Measurements from ENCODE around the gene SREBF1. TPM values are rescaled to one million over a fixed set of nuclear protein-coding genes. Genes with fewer than 3 reads are reported as not detected.
A peak's percentile ranks its signal among the peaks of the same experiment; 100 is the strongest.

SREBF1 gene
- total and polyA plus RNA-seq, 2 of the 8 experiments (the other 6 are each of a cell fraction or from before 2014, with no cell fraction given), result 28.6 to 70.8 TPM

DNA sequence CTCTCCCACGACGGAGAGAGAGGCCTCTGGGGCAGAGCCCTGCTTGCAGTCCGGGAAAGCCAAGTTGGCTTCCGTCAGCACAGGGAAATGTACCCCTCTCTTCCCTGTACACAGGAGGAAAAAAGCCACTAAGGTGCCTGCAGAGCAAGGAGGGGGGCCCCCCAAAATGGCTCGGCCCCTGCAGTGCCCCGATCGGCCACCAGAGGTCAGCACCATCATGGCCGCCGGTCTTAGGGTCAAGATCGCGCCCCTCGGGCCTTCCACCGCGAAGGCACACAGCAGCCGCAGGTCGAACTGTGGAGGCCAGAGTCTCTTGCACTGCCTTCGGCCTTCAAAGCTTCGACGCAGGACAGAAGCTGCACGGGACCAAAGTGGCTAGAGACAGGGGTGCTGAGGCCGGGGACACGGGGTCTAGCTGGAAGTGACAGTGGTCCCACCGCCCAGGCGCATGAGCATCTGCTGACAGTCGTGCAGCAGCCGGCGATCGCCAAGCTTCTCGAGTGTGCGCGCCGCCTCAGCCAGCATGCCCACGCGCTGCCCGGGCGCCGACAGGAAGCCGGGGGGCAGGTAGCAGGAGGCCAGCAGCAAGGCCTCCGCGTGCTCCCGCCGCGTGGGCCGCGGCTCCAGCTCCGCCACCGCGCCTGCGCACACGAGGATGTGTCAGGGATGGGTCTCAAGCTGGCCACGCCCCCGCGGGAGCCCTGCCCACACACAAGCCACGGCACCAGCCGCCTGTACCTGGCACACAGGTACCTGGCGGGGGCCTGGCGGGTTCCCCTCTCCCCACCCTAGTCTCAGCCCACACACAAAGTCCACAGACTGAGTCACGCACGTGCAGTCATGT, 24.4 kb downstream of the SREBF1 start (continued):
- no peak for TF ChIP-seq BRCA1 (IDR thresholded peaks at IDR 0.05; ENCODE audit: low read depth, low read length)
- no peak for TF ChIP-seq RNF2 (IDR thresholded peaks at IDR 0.05; ENCODE audit: borderline replicate concordance, low read depth, low read length, missing control alignments, poor library complexity, severe bottlenecking)
- peak in 1 of 2 experiments; percentile 17; a peak in 1 of 4 replicates for TF ChIP-seq SIN3A (conservative IDR thresholded peaks at IDR 0.05 in 1 of 2, IDR thresholded peaks at IDR 0.05 in 1 of 2; ENCODE audit: low read depth in 1 of 2, low read length in 2 of 2)
- TF ChIP-seq SP2 (IDR thresholded peaks at IDR 0.05; ENCODE audit: low read length), result no peak
- no peak for TF ChIP-seq TCF12 (IDR thresholded peaks at IDR 0.05; ENCODE audit: low read depth, low read length)
- TF ChIP-seq POU5F1 (IDR thresholded peaks at IDR 0.05; ENCODE audit: low read depth, low read length), result no peak
- no peak for TF ChIP-seq JUN (IDR thresholded peaks at IDR 0.05; ENCODE audit: low read depth, low read length)
- TF ChIP-seq RBBP5 (IDR thresholded peaks at IDR 0.05; ENCODE audit: borderline replicate concordance, low read depth, low read length), result no peak
- TF ChIP-seq NANOG (IDR thresholded peaks at IDR 0.05; ENCODE audit: insufficient read depth, low read depth, low read length, poor library complexity, severe bottlenecking), result no peak
- no peak for TF ChIP-seq CTBP2 (IDR thresholded peaks at IDR 0.05; ENCODE audit: borderline replicate concordance, insufficient read depth, insufficient read length, low read length)
- no peak for TF ChIP-seq TAF7 (optimal IDR thresholded peaks at IDR 0.05; ENCODE audit: borderline replicate concordance, low read depth, low read length)
- no peak for TF ChIP-seq HDAC6 (IDR thresholded peaks at IDR 0.05; ENCODE audit: low read depth, low read length)
- TF ChIP-seq POLR2AphosphoS5 (IDR thresholded peaks at IDR 0.05; ENCODE audit: low read depth, low read length), result 0 out of 2 replicates have a peak, but pooled peaks have one; percentile 18
- TF ChIP-seq SIRT6 (IDR thresholded peaks at IDR 0.05; ENCODE audit: low read length), result no peak
- no peak for TF ChIP-seq BCL11A (IDR thresholded peaks at IDR 0.05; ENCODE audit: low read depth in 2 of 2, low read length in 2 of 2)
- TF ChIP-seq GABPA (IDR thresholded peaks at IDR 0.05; ENCODE audit: borderline replicate concordance, insufficient read depth, low read length), result peak; percentile 64; the same call in 1 of the 2 replicates
- TF ChIP-seq SRF (IDR thresholded peaks at IDR 0.05; ENCODE audit: low read depth, low read length), result no peak
- TF ChIP-seq GTF2F1 (IDR thresholded peaks at IDR 0.05; ENCODE audit: borderline replicate concordance, low read depth, low read length), result no peak
- TF ChIP-seq PHF8 (conservative IDR thresholded peaks at IDR 0.05; ENCODE audit: low read depth, low read length), result no peak
- no peak for TF ChIP-seq CBX5 (IDR thresholded peaks at IDR 0.05; ENCODE audit: low read depth, low read length)
- TF ChIP-seq MAFK (IDR thresholded peaks at IDR 0.05; ENCODE audit: low read depth, low read length), result no peak
- TF ChIP-seq ZNF274 (IDR thresholded peaks at IDR 0.05; ENCODE audit: borderline replicate concordance, extremely low read depth, low read length), result no peak
